Esophagus (tissue), 2 donors: ENCODE results near the gene CCR8. TPM values are rescaled to one million over a fixed set of nuclear protein-coding genes. Genes with fewer than 3 reads are reported as not detected.

Experiments used
- H3K27ac ChIP-seq, 2 donors: one replicate each; pipeline ENCODE4 v1.5.1; 2013; ENCODE audit warnings: low read depth in 2 of 2, mild to moderate bottlenecking in 2 of 2, inconsistent platforms in 1 of 2, low read length in 1 of 2, moderate library complexity in 1 of 2
- H3K27me3 ChIP-seq, 2 donors: one replicate each; pipeline ENCODE4 v1.6.1; 2013; ENCODE audit warnings: low read length in 2 of 2, control low read depth in 1 of 2, mild to moderate bottlenecking in 1 of 2; ENCODE audit not compliant: insufficient read depth in 2 of 2, control insufficient read depth in 1 of 2
- H3K36me3 ChIP-seq, 2 donors: one replicate each; pipeline ENCODE4 v1.6.1; 2013; ENCODE audit warnings: low read length in 1 of 2; ENCODE audit not compliant: control insufficient read depth in 2 of 2, insufficient read depth in 2 of 2
- H3K4me1 ChIP-seq, 2 donors: one replicate each; pipeline ENCODE4 v1.6.1; 2013; ENCODE audit warnings: low read length in 1 of 2; ENCODE audit not compliant: control insufficient read depth in 2 of 2, insufficient read depth in 2 of 2
- H3K4me3 ChIP-seq, 2 donors: one replicate each; pipeline ENCODE4 v1.5.1; 2013; ENCODE audit warnings: low read length in 2 of 2, mild to moderate bottlenecking in 2 of 2, low read depth in 1 of 2, moderate library complexity in 1 of 2
- H3K9me3 ChIP-seq, 2 donors: one replicate each; pipeline ENCODE4 v1.6.1; 2013; ENCODE audit warnings: mild to moderate bottlenecking in 2 of 2, low read depth in 1 of 2, low read length in 1 of 2, moderate library complexity in 1 of 2; ENCODE audit not compliant: control insufficient read depth in 2 of 2, insufficient read depth in 1 of 2
- WGBS, 2 donors: extraction: QIAGEN DNeasy Blood & Tissue Kit; methylation state at CpG; one replicate each; pipeline ENCODE4 v1.1.7; 2013; 5-methylcytosine and 5-hydroxymethylcytosine counted together
- polyA plus RNA-seq, 2 donors: library from polyadenylated mRNA; stranded (reverse); fragments of 200-250 nt; gene quantifications; one replicate each; pipeline ENCODE4 v1.2.3, GENCODE V29; 2013
- donor health status: healthy with polysubstance abuse.
- donor health status: Bipolar disorder and iron deficiency.

CCR8 gene, protein sequence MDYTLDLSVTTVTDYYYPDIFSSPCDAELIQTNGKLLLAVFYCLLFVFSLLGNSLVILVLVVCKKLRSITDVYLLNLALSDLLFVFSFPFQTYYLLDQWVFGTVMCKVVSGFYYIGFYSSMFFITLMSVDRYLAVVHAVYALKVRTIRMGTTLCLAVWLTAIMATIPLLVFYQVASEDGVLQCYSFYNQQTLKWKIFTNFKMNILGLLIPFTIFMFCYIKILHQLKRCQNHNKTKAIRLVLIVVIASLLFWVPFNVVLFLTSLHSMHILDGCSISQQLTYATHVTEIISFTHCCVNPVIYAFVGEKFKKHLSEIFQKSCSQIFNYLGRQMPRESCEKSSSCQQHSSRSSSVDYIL
- polyA plus RNA-seq, result under 1 TPM in 1 of 2 donors, not detected in 1; 0.06 TPM

DNA sequence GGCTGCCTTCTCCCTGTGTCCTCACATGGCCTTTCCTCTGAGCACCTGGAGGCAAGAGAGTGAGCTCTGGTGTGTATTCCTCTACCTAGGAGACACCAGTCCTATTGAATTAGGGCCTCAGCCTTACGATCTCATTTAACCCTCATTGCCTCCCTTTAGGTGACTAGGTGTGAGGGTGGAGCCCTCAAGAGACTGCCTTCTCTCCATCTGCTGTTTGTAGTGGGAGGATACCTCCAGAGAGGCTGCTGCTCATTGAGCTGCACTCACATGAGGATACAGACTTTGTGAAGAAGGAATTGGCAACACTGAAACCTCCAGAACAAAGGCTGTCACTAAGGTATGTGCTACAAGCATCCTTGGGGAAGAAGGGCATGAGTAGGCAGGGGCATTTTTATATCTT lies at the start of gene CCR8:
CCR8 (plus strand) TSS at position 217 of the 400 bp plus-strand sequence. CDS start 2,623 bp downstream, outside the sequence.
- WGBS, 2 donors, result 63 to 84% methylated on average over 1 of the region's 1 CpG
- Histone ChIP-seq H3K4me3 (no peak within 1 kb of the TSS), H3K36me3 (no peaks in the 10 kb centered on the region)

DNA sequence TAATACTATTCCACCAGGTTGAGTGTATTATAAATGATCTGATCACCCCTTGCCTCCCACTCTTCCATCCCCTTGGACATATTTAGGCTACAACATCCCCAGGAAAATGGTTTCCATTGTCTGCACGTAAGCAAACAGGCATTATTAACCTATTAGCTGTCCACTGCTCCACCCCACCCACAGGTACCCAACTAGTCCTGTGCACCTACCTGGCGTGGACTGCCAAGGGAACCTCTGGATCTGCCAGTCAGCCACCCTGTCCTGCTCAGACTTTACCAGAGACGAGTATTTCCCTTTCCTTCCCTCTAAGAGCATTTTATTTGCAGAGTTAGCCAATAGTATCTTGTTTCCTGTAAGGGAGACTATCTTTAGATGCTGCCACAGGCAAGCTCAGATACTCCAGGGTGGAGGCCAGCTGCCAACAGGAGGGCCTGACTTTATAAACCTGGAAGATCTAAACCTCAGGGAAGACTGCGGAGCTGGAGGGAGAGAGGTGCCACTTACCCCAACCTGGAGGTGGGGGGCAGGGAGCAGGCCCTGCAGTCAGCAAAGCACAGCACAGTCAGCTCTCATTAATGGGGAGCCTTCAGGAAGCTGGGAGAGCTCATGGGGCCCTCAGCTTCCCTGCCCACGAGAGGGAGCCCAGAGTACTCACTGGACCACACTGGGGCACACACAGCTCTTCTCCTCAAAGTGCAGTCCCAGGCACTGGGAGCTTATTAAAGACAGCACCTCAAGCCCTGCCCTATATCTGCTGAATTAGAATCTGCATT lies 49.6 kb upstream of the CCR8 start, which contains the start of gene CX3CR1:
CX3CR1 (minus strand) TSS at position 292 of the 773 bp plus-strand sequence. CDS start 13,527 bp downstream, outside the sequence.
- H3K27me3 ChIP-seq, result no peaks in the 10 kb centered on the region
- WGBS, 2 donors, result 46 to 54% methylated on average over 5 of the region's 5 CpGs
- H3K4me1 ChIP-seq, result no peaks in the 10 kb centered on the region
- H3K27ac ChIP-seq, result no peak within 1 kb of the TSS
- H3K4me3 ChIP-seq, result no peak within 1 kb of the TSS
- no peaks in the 10 kb centered on the region for H3K9me3 ChIP-seq
- no peaks in the 10 kb centered on the region for H3K36me3 ChIP-seq

More for the DNA sequence above, at the start of gene CCR8:
- Histone ChIP-seq H3K4me1 (no peaks in the 10 kb centered on the region), H3K27ac (no peak within 1 kb of the TSS), H3K27me3 (no peaks in the 10 kb centered on the region), H3K9me3 (no peaks in the 10 kb centered on the region)

DNA sequence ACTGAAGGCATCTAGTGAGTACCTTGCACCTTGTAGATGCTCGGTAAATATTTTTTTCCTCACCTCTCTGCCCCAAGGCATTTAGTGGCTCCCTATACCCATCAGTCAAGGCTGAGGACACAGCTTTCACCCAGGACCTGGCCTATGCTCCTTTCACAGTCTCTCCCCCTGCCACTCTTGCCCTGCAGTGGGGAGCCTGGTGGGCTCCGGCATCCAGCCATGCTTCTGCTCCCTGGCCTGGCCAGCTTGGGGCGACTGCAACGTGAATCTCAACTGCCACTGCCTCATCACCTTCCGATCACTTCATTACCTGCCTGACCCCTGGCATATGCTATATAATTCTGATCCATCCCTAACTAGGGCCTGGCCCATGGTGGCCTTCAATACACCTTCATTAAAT lies 48.9 kb upstream of the CCR8 start:
- Histone ChIP-seq H3K27me3 (no peaks in the 10 kb centered on the region), H3K27ac (no peak overlapping the region), H3K36me3 (no peaks in the 10 kb centered on the region), H3K9me3 (no peaks in the 10 kb centered on the region), H3K4me1 (no peaks in the 10 kb centered on the region), H3K4me3 (no peak overlapping the region)
- WGBS, 2 donors, result 95 to 98% methylated on average over 5 of the region's 5 CpGs

GRCh38 chr3:39281533-39281932 lies 48.0 kb upstream of the CCR8 start:
- no peaks in the 10 kb centered on the region for H3K36me3 ChIP-seq
- H3K4me3 ChIP-seq, result no peak overlapping the region
- H3K9me3 ChIP-seq, result no peaks in the 10 kb centered on the region
- H3K27ac ChIP-seq, result no peak overlapping the region
- no peaks in the 10 kb centered on the region for H3K4me1 ChIP-seq
- H3K27me3 ChIP-seq, result no peaks in the 10 kb centered on the region
- WGBS, 2 donors, result 52 to 63% methylated on average over 9 of the region's 9 CpGs

DNA sequence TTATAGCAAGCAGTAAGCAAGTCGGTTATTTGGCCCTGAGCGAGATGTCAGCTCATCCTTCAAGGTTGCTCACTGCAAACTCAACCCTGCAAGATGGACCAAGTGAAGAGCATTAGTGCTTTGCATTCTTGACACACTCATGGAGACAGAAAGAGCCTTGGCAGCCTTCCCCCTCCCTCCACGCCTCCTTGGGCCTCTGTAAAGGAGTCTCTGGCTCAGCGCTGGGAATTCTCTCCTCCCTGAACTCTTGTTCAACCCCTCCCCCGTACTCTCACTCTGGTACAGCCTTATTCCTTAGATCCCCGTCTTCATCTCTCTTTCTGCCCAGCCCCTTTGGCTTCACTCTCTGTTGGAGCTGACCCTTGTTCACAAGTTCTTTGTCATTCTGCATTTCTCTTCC lies 47.5 kb upstream of the CCR8 start:
- Histone ChIP-seq H3K4me1 (no peaks in the 10 kb centered on the region), H3K4me3 (no peak overlapping the region), H3K27ac (no peak overlapping the region), H3K36me3 (no peaks in the 10 kb centered on the region), H3K9me3 (no peaks in the 10 kb centered on the region), H3K27me3 (no peaks in the 10 kb centered on the region)
- WGBS, 2 donors, result 78 to 80% methylated on average over 6 of the region's 6 CpGs

GRCh38 chr3:39284457-39284881 lies 45.0 kb upstream of the CCR8 start:
- Histone ChIP-seq H3K4me3 (no peak overlapping the region), H3K4me1 (no peaks in the 10 kb centered on the region), H3K36me3 (no peaks in the 10 kb centered on the region), H3K27ac (no peak overlapping the region), H3K27me3 (no peaks in the 10 kb centered on the region), H3K9me3 (no peaks in the 10 kb centered on the region)
- WGBS, 2 donors, result 64 to 69% methylated on average over 5 of the region's 5 CpGs

DNA sequence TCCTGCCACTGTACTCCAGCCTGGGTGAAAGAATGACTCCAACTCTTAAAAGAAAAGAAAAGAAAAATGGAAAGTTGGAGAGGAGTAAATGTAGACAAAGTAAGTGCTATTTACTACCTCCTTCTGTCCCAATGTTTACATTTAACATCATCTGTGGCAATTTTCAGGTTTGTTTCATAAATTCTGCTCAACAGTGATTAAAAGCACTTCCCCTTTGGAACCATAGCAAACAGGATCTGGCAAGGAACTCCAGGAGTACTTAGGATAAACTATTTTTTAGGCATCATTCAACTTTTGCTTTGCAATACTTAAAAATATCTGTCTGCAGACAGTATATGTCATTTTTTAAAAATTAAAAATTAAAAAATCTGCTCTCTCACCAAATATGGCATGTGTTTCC lies 44.2 kb upstream of the CCR8 start:
- Histone ChIP-seq H3K36me3 (no peaks in the 10 kb centered on the region), H3K27ac (no peak overlapping the region), H3K4me1 (no peaks in the 10 kb centered on the region), H3K27me3 (no peaks in the 10 kb centered on the region), H3K4me3 (no peak overlapping the region), H3K9me3 (no peaks in the 10 kb centered on the region)

DNA sequence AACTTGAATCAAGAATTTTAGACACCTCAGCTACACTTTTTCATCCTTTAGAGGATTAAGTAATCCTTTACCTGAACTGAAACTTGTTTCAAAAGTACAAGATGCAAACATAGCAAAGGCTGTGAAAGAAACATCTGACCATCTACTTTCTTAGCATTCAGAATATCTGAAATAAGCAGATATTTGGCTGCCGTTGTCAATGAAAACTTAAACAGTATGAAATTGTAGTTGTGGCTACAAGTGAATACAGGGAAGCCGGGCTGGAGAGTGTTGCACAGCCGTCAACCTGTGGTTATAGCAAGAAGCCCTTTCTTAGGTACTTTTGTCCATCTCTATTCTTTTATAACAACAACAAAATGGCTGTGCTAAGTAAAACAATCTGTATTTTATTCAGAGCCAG lies 42.7 kb upstream of the CCR8 start:
- Histone ChIP-seq H3K27ac (no peak overlapping the region), H3K27me3 (no peaks in the 10 kb centered on the region), H3K4me3 (no peak overlapping the region), H3K36me3 (no peaks in the 10 kb centered on the region), H3K9me3 (no peaks in the 10 kb centered on the region), H3K4me1 (no peaks in the 10 kb centered on the region)
- 72 to 83% methylated on average over 3 of the region's 3 CpGs for WGBS, 2 donors

DNA sequence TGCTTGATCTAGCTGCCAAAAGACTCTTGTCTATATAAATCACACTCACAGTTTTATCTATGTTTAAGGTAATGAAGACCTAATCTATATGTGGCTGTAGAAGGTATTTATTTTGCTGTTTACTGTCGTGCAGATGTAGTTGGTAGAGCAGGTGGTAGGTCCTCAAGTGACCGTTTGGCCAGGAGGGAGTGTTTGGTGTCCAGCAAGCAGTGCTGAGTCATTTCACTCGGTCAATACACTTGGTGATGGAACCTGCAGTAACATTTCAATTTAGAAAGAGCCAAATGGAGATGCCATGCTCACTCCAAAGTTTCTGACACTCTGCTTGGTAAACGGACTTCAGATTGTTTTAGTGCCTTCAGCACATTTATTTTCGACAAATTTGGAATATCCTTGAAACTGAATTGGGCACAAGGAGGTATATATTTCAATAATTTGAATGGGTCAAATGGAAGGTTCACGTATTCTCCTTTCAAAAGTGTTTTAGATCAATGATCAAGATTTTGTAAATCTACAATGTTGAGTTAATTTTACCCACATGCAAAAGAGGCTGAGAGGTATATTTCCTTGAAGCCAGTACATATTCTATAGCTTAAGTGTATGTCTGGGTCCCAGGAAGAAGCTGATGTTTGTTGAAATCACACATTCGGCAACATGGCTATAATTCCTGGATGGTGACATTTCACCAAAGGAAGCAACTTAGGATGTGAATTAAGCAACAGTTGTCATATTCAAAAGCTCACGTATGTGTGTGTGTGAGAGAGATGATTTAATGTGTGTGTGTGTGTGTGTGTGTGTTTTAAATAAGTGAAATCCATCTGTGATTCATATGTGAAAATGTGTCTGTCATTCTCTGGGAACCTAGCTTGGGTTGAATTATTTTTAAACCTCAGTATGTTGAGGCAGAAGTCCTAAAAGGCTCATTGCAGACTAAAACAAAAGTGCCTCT lies 42.0 kb upstream of the CCR8 start:
- no peaks in the 10 kb centered on the region for H3K36me3 ChIP-seq
- no peaks in the 10 kb centered on the region for H3K27me3 ChIP-seq
- no peak overlapping the region for H3K4me3 ChIP-seq
- WGBS, 2 donors, result 60 to 64% methylated on average over 8 of the region's 8 CpGs
- H3K27ac ChIP-seq, result no peak overlapping the region
- H3K4me1 ChIP-seq, result no peaks in the 10 kb centered on the region
- H3K9me3 ChIP-seq, result no peaks in the 10 kb centered on the region
